ENCODE data around the gene EIF5.

DNA sequence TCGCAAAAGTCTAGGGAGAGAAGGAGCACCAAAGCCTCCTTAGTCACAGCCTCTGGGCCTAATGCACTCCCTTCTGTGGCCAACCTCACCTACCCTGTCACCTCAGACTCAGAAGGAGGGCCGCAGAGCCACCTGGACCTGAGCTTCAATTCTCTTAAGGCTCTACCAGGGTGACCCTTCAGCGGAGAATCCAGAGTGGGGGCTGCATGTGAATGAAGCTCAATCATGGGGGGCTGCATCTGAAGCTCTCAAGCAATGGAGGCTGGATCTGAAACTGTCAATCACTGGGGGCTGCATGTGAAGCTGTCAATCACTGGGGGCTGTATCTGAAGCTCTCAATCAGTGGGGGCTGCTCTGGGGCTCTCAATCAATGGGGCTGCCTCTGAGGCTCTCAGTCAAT is 43.1 kb upstream of the EIF5 start:
- TF ChIP-seq POLR2A (IDR thresholded peaks at IDR 0.05) (no peak), POLR2AphosphoS5 (IDR thresholded peaks at IDR 0.05) (no peak), EP300 (IDR thresholded peaks at IDR 0.05) (no peak)
- TF ChIP-seq, protein P1, sequence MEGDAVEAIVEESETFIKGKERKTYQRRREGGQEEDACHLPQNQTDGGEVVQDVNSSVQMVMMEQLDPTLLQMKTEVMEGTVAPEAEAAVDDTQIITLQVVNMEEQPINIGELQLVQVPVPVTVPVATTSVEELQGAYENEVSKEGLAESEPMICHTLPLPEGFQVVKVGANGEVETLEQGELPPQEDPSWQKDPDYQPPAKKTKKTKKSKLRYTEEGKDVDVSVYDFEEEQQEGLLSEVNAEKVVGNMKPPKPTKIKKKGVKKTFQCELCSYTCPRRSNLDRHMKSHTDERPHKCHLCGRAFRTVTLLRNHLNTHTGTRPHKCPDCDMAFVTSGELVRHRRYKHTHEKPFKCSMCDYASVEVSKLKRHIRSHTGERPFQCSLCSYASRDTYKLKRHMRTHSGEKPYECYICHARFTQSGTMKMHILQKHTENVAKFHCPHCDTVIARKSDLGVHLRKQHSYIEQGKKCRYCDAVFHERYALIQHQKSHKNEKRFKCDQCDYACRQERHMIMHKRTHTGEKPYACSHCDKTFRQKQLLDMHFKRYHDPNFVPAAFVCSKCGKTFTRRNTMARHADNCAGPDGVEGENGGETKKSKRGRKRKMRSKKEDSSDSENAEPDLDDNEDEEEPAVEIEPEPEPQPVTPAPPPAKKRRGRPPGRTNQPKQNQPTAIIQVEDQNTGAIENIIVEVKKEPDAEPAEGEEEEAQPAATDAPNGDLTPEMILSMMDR (IDR thresholded peaks at IDR 0.05) = no peak
